CD4-positive, alpha-beta T cell treated with Interleukin-15 for 4 hours (primary cell): Measurements from ENCODE around the gene KLC4.
A peak's percentile ranks its signal among the peaks of the same experiment; 100 is the strongest.
"Not testable (repeated sequence)": the region's sequence is repeated elsewhere in the genome, so short reads cannot be mapped to it uniquely, and the experiment has no call there.

Source experiments
- DNase-seq: peaks from one replicate; pipeline ENCODE4 v3.0.0-alpha.2; 2020; ENCODE audit warnings: low spot score

Gene KLC4

DNA sequence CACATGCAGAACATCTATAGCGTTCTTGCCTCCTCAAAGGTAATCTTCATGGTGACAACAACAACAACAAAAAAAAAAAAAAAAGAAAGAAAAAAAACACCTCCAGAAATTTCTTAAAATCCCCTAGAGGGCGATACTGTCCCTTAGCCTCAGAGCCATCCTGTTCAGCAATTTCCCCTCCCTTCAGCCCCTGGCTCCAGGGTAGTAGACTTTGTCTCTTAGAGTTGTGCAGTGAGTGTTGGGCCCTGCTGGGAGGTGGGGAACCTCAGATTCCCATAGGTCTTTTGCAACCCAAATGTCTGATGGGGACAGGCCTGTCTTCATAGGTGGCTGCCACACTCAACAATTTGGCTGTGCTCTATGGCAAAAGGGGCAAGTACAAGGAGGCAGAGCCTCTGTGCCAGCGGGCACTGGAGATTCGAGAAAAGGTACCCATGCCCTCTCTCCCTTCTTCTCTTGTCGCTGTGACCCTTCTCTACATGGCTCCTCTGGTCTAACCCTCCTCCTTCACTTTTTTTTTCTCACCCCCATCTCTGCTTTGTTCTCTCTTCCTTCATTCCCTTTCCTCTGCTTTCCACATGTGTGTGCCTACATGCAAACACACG is 10.7 kb downstream of the KLC4 start:
- peak; percentile 25 for DNase-seq

DNA sequence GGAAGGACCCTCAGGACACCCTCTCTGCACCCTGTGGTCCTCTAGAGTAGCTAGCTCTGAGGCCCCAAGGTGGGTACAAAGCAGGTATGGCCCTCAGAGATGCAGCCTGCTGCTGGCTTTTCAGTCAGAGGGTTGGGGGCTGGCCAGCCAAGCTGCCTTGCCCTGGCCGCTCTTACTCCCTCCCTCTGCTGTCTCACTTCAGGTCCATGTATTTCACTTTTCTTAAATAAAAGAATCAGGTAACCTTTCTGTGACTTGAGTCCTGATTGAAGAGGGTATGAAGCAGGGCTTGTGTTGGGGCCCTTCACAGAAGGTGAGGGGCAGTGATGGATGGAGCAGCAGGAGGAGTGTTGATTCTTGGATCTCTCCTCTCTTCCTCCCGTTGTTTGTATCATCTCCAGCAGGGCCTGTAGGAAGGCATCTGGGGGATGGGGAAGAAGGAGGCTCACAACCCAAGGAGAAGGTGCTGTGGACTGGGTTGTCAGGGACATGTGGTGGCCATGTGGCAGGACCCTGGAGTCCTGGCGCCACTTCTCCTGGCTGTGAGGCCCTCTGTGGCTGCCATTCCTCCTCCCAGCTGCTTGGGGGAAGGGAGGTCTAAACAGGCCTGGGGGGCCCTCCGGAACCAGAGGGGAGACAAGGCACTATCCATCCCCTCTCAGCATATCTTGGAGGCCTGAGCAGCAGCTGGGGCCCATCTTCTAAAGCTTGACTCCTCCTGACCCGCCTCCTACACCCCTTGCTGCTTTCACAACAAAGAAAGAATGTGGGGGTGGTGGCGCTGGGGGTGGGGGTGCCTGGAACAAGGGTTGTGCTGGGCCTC is 15.6 kb downstream of the KLC4 start:
- no peak for DNase-seq

GRCh38 chr6:43075670-43076463 is 16.4 kb downstream of the KLC4 start, which contains the start of gene PTK7:
Gene PTK7 (plus strand): TSS chr6:43076314. CDS start chr6:43076489, 175 bp downstream.
- DNase-seq, result no peak

DNA sequence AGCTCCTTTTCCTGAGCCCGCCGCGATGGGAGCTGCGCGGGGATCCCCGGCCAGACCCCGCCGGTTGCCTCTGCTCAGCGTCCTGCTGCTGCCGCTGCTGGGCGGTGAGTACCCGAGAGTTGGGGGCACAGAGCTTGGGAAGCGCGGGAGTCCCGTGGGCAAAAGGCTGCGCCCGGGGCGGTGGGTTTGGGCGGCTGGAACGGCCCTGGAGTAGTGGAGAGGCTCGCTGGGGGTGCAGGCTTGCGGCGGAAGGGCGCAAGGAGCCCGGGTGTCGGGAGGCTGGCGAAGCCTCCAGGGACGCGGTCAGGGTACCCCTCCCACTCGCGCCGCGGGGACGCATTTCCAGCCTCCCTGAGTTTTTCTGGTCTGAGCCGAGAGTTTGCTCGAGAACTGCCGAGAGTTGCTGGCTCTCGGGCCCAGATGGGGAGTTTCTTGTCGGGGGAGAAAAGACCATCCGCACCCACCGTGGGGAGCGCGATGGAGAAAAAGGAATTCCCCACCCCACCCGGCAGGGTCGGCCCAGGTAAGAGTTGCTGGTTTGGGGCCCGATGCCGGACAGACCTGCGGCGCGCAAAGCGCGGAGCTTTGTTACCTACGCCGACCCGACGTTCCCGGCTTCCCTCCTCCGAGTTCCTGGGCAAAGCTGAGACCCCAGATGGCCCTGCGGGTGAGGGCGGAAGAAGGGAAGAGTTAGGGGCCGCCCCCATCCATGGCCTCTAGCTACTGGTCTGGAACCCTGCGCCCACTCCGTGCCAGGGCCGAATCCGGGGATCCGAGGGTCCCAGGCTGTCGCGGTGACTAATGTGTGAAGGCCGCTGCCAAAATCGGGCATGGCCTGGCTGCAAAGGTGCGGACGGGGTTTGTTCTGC is 17.3 kb downstream of the KLC4 start:
- DNase-seq, result no peak

DNA sequence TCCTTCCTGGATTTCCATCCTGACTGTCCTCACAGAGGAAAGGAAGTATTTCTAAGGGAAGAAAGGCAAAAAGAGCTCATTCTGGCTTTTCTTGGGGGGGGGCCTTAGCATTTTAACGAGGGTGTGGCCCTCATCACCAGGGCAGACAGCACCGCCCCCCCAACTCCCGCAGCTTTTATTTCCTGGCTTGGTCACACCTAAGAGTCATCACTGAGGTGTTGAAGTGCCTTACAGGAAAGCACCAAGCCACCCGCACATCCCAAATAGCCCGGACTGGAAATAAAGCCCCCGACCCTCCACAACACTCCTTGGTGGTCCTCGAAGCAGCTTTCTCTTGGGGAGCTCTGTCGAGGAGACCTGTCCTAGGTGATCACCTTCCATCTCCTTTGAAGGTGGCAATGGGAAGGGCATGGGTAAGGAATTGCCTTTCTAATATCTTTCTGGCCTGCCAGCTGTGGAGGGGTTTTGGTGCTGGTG is 17.9 kb downstream of the KLC4 start:
- no peak for DNase-seq

DNA sequence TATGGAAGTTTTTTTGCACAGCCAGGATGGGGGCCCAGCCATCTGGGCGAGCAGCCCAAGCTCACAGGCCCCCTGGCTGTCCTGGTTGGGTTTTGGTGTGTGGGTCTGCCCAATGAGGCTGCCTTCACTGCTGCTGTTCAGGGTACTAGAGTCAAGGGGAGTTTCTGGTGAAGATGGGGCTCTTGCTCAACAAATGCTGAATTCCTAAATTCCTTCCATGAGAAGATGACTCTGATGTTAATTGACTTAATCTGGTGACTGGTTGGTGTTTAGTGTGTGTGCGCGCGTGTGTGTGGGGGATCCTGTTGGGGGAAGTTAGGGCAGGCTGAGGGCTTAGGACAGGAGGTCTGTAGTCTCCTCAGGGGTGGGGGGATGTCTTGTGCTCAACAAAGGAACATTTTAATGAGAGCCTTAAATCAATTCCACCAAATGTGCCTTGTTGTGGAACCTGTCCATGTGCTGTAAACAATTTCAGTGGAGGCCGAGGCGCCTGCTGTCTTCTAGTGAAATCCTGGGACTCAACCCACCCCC is 18.6 kb downstream of the KLC4 start:
- no peak for DNase-seq

DNA sequence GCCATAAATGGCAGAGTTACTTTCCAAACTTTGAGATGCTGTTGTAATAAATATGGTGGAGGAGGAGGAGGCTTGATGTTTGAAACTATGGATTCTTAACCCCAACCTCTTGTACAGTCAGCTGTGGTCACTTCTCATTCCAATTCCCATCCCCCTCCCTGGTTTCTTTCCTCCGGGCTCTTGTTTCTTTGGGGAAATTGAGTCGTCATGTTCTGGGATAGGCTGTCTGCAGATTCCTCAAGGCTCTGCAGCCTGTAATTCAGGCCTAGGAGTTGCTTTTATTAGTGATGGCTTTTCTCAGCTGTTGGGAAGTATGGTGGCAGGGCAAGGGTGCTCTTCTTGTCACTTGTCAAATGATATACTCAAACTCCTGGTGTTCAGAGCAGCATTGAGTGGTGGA is 19.3 kb downstream of the KLC4 start:
- no peak for DNase-seq

- DNase-seq, result no peak
Measured at GRCh38 chr6:43081043-43081442, 21.6 kb downstream of the KLC4 start.

- not testable (repeated sequence) for DNase-seq
Measured at GRCh38 chr6:43081922-43082321, 22.5 kb downstream of the KLC4 start.

DNA sequence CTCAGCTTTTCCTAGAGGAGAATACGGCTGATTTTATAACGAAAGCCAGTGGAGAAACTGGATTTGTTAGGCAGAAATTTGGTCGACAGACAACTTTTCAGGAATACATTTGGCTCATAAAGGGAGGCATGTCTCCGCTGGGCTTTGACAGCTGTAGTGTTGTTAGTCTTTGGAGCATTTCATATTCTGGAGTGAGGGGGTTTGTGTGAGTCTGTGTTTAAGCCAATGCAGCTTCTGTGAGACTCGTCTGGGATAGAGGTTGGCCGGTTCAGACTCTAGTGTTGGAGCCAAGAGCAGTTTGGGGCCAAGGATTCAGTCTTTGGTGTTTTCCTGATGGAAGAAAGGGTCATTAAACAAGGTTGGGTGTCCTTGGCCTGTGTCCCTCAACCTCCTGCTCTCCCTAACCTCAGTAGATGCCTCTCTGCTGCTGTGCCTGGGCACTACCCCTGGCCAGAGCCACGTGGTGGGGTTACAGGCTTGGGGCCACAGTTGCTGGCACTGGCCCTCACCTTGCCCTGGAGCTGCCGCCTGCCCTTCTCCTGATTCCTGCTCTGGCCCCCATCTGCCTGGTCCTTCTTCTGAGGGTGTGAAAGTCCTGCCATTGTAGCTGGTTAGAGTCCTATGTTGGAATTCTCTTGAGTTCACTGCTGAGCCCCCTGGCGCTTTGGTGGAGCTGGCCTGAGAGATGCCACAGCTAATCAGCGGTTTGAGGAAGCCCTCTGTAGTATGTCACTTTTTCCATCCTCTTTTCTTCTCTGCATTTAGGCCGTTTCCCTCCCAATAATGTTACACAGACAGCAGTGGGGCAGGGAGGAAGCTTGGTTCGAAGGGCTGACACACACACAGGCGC is 23.6 kb downstream of the KLC4 start:
- no peak for DNase-seq

GRCh38 chr6:43086022-43086658 is 26.7 kb downstream of the KLC4 start:
- no peak for DNase-seq

GRCh38 chr6:43088654-43089056 is 29.2 kb downstream of the KLC4 start:
- DNase-seq, result no peak

DNA sequence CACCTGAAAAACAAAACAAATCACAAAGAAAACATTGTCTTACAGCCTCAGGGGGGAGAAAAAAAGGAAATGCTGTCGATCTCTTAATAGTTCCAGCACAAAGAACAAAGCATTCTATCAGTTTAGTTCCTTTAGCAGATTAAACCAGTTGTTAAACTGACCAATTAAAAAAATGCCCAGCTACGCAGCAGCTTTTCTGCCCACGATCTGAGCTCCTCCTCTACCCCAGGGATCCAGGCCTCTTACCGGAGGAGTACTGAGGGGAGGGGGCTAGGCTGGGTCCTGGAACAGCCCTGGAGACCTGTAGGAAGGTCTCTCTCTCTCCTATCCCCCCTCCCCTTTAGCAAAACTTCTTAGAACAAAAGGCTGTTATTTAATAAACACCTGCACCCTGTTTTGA is 30.0 kb downstream of the KLC4 start:
- no peak for DNase-seq

DNA sequence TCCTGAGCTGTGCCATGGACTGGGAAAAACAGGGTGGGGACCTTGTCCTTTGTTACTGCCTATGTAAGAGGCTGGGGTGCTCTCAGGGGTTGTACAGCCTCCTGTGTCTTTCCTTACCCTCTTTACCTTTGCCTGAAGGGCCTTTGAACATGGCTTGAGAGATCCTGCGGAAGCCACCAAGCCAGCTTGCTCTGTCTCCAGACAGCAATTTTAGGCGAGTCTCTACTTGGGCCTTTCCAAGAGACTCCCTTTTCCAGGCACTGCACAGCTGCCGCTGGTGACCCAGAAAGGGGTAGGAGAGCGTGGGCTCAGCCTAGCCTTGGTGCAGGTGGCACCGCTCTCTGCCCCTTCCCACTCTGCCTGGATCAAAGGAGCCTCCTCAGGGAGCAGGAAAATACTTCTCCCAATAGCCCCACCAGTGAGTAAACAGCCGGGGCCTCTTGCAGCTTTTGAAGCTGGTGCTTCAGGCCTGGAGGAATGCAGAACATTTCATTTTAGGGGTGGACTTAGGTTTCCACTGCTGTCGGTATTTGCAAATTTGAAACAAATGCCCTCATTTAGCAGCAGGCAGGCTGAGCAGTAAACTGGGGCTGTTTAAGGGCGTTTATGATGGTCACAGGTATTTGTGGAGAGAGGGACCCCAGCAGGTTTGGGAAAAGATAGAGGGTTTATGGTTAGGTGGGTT is 30.6 kb downstream of the KLC4 start:
- DNase-seq, result no peak

DNA sequence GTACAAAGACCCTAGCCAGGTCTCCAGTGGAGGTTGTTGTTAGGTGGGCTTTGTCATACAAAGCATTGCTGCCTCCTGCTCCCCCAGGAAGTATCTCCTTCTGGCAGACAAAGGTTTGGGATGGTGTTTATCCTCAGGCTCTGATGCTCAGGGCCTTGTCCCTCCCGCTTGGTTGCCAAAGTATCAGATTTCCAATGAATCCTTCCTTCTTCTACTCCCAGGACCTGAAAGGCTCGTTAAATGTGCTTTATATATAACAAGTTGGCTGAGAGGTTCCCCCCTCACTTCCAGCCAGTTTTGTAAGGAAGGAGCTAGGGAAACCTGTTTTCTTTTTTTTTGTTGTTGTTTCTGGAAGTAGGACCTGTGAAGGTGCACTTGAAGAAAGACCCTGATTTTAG is 31.1 kb downstream of the KLC4 start:
- no peak for DNase-seq

DNA sequence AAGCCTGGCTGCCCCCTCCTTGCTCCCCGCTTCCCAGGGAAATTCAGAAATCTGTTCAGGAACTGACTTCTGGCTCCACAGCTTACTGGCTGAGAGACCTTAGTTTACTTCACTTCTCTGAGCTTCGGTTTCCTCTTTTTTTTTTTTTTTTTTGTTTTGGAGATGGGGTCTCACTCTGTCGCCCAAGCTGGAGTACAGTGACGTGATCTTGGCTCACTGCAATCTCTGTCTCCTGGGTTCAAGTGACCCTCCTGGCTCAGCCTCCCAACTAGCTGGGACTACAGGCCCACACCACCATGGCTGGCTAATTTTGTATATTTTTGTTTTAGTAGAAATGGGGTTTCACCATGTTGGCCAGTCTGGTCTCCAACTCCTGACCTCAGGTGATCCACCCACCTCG is 31.6 kb downstream of the KLC4 start:
- no peak for DNase-seq

DNA sequence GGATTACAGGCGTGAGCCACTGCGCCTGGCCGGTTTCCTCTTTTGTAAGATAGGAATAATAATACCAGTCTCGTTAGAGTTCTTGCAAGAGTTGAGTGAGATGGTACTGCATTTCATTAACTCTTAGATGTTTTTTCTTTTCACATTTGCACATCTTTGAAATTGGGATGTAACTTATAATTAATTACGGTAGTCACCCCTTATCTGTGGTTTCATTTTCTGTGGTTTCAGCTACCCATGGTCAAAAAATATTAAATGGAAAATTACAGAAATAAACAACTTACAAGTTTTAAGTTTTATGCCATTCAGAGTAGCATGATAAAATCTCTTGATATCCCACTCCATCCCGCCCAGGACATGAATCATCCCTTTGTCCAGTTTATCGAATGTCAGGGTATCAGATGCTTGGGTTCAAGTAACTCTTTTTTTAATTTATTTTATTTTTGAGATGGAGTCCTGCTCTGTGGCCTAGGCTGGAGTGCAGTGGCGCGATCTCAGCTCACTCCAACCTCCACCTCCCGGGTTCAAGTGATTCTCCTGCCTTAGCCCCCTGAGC is 32.1 kb downstream of the KLC4 start:
- DNase-seq, result no peak

DNA sequence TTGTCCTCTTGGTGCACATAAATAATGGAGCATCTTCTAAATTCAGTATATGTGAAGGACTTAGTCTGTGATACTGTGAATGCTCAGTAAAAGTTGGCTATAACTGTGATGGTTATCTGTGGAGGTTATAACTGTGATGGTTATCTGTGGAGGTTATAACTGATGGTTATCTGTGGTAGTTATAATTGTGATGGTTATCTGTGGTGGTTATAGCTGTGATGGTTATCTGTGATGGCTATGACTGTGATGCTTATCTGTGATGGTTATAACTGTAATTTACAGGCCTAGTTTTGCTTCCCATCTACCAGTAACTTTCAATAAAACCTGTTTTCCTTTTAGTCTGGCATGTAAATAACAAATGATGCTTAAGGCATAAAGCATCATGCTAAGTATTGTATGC is 33.2 kb downstream of the KLC4 start:
- DNase-seq, result no peak
